Spleen (tissue), 11 donors: ENCODE data around the gene PRICKLE1. TPM values are rescaled to one million over a fixed set of nuclear protein-coding genes. Genes with fewer than 3 reads are reported as not detected.

Experiments used
- DNase-seq: peaks from one replicate; pipeline ENCODE4 v3.0.0-alpha.2; 2020
- H3K27ac ChIP-seq, 8 donors: fragments of 200-600 bp; sonication (generic) in 7 of 8; 1 replicate in 4 of 8; 2 replicates in 4 of 8; pipeline versions ENCODE4 v1.5.0 to v1.8.0; 2016 to 2021; ENCODE audit warnings: inconsistent platforms in 4 of 8, mild to moderate bottlenecking in 4 of 8, moderate library complexity in 1 of 8
- H3K27me3 ChIP-seq, 7 donors: fragments of 200-600 bp; sonication (generic) in 6 of 7; replicated peaks in 1 of 7; 1 replicate in 4 of 7; 2 replicates in 3 of 7; pipeline versions ENCODE4 v1.5.0 to v1.8.0; 2016 to 2021; ENCODE audit warnings: inconsistent platforms in 3 of 7, mild to moderate bottlenecking in 1 of 7
- H3K36me3 ChIP-seq, 6 donors: fragments of 200-600 bp; sonication (generic) in 5 of 6; 1 replicate in 4 of 6; 2 replicates in 2 of 6; pipeline versions ENCODE4 v1.5.0 to v1.8.0; 2016 to 2021; ENCODE audit warnings: inconsistent platforms in 2 of 6
- H3K4me1 ChIP-seq, 6 donors: fragments of 200-600 bp; sonication (generic) in 5 of 6; 1 replicate in 3 of 6; 2 replicates in 3 of 6; pipeline versions ENCODE4 v1.5.0 to v1.8.0; 2016 to 2021; ENCODE audit warnings: inconsistent platforms in 3 of 6
- H3K4me3 ChIP-seq, 8 donors: fragments of 200-600 bp; sonication (generic) in 7 of 8; 1 replicate in 4 of 8; 2 replicates in 4 of 8; pipeline versions ENCODE4 v1.5.0 to v1.8.0; 2016 to 2021; ENCODE audit warnings: inconsistent platforms in 4 of 8, mild to moderate bottlenecking in 4 of 8, moderate library complexity in 2 of 8
- H3K9me3 ChIP-seq, 8 donors: fragments of 200-600 bp; sonication (generic) in 7 of 8; 1 replicate in 4 of 8; 2 replicates in 4 of 8; pipeline versions ENCODE4 v1.5.0 to v1.8.0; 2016 to 2021; ENCODE audit warnings: inconsistent platforms in 4 of 8
- POLR2A ChIP-seq, 3 donors: fragments of 450-650 bp; IDR thresholded peaks; one replicate each; pipeline ENCODE4 v1.5.1; 2017; ENCODE audit warnings: antibody characterized with exemption in 3 of 3, mild to moderate bottlenecking in 1 of 3
- POLR2AphosphoS5 ChIP-seq, 3 donors: sonication (generic); formaldehyde crosslinking; IDR thresholded peaks; one replicate each; pipeline ENCODE4 v1.5.1; 2017; ENCODE audit warnings: antibody characterized with exemption in 3 of 3
- WGBS, 5 donors: extraction: QIAGEN DNeasy Blood & Tissue Kit in 3 of 5; methylation state at CpG; one replicate each; pipeline versions ENCODE4 v1.1.5 to v1.1.7; 2013 to 2018; 5-methylcytosine and 5-hydroxymethylcytosine counted together
- intact Hi-C: fragments of 100-400 bp; cut with DNase I; formaldehyde crosslinking; loops from one replicate; pipeline ENCODE4 v1.15.0; 2023; ENCODE audit warnings: low total_unique reads
- polyA plus RNA-seq, 3 donors: library from polyadenylated mRNA; stranded (reverse); fragments of 200-250 nt; gene quantifications; one replicate each; pipeline ENCODE4 v1.2.1, GENCODE V29; 2013
- total RNA-seq, 7 donors: library from RNA; depleted of rRNA in 3 of 7; stranded (reverse); fragments of >200 nt in 3 of 7; fragmentation: NEBNext Ultra II Directional in 4 of 7; extraction: Animal tissue kit (Norgen Biotek cat#: 25700) in 4 of 7; gene quantifications; one replicate each; pipeline versions ENCODE4 v1.1.0 to v1.2.1, GENCODE V29; 2016 to 2021
- TF ChIP-seq, protein P1 (sequence below), 11 experiments: fragments of 200-600 bp in 7 of 11; fragments of 450-650 bp in 4 of 11; sonication (generic) in 4 of 11; IDR thresholded peaks in 8 of 11; conservative IDR thresholded peaks in 3 of 11; 1 replicate in 7 of 11; 2 replicates in 4 of 11; pipeline versions ENCODE4 v1.4.0 to v1.8.0; 2016 to 2021; ENCODE audit warnings: antibody characterized with exemption in 11 of 11, inconsistent platforms in 4 of 11, mild to moderate bottlenecking in 1 of 11
- donor health status: healthy with polysubstance abuse.
- donor health status: DM: no; HTN: no; CAD: no; lungs with moderate emphysema.
- donor health status: DM: no; HTN: no; CAD: no.
- donor health status: Bipolar disorder and iron deficiency.
- donor health status: healthy.
- donor health status: DM: no; HTN: no; CAD: no.
- donor health status: DM: yes; HTN: yes; CAD: no.

The PRICKLE1 gene
- total and polyA plus RNA-seq, 10 donors, result 5.1 to 73.0 (median 29.3) TPM

DNA sequence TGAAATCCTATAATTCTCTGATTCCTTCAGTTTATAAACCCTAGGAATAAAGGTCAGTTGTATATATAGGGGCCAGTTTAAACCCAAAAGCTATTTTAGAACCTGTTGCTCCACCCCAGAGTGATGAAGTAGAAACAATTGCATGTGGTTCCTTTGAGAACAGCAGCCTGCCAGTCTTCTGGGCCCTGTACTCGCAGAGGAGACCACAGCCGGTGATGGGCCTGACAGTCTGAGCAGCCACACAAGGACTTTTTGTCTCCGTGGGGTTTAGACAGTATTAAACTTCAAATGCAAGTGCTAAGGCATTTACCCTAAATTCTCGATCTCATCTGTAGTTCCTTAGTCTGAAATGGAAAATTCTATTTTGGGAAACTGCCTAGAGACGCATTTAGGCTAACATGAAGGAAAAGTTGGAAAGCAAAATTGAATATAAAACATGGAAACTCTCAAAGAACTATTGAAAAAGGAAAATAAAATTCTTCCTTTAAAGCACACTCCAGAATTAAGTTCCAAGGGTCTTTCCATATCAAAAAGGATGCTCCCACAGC is 80.6 kb downstream of the PRICKLE1 start:
- H3K36me3 ChIP-seq, result no peaks in the 10 kb centered on the region
- peaks cover 0 to 5% (median 0%) of the 10 kb centered on the region in 6 donors for H3K4me1 ChIP-seq
- no peak overlapping the region for H3K4me3 ChIP-seq
- no peaks in the 10 kb centered on the region for H3K9me3 ChIP-seq
- TF ChIP-seq POLR2A (IDR thresholded peaks at IDR 0.05) (no peak), POLR2AphosphoS5 (IDR thresholded peaks at IDR 0.05) (no peak)
- TF ChIP-seq, protein P1, sequence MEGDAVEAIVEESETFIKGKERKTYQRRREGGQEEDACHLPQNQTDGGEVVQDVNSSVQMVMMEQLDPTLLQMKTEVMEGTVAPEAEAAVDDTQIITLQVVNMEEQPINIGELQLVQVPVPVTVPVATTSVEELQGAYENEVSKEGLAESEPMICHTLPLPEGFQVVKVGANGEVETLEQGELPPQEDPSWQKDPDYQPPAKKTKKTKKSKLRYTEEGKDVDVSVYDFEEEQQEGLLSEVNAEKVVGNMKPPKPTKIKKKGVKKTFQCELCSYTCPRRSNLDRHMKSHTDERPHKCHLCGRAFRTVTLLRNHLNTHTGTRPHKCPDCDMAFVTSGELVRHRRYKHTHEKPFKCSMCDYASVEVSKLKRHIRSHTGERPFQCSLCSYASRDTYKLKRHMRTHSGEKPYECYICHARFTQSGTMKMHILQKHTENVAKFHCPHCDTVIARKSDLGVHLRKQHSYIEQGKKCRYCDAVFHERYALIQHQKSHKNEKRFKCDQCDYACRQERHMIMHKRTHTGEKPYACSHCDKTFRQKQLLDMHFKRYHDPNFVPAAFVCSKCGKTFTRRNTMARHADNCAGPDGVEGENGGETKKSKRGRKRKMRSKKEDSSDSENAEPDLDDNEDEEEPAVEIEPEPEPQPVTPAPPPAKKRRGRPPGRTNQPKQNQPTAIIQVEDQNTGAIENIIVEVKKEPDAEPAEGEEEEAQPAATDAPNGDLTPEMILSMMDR (IDR thresholded peaks at IDR 0.05 in 8 of 11, conservative IDR thresholded peaks at IDR 0.05 in 3 of 11), result no peak
- 67 to 91% (median 84%) methylated on average over 5 of the region's 5 CpGs for WGBS, 5 donors
- intact Hi-C loops, result no loop called here
- H3K27ac ChIP-seq, result no peak overlapping the region
- H3K27me3 ChIP-seq, result no peaks in the 10 kb centered on the region
- no peak for DNase-seq

DNA sequence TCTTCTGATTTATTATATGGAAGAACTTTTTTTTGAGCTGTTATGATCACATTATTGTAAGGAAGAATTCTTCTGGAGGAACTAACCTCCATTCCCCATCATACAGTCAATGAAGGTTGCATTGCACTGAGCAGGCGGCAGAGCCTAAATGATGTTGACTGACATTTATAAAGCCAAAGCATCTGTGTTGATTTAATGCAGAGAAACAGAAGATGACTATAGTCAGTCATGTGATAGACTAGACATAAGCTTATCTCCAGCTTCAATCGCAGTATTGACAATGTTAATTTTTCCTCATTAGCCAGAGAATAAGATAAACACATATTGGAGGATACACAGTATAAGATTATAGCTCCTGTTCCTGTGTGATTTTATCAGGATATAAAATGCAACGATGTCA is 82.0 kb downstream of the PRICKLE1 start:
- H3K4me1 ChIP-seq, result peaks cover 0 to 5% (median 0%) of the 10 kb centered on the region in 6 donors
- DNase-seq, result no peak
- 61 to 93% (median 69%) methylated on average over 3 of the region's 3 CpGs for WGBS, 5 donors
- H3K27ac ChIP-seq, result no peak overlapping the region
- H3K36me3 ChIP-seq, result no peaks in the 10 kb centered on the region
- intact Hi-C loops, result no loop called here
- no peaks in the 10 kb centered on the region for H3K27me3 ChIP-seq
- H3K9me3 ChIP-seq, result no peaks in the 10 kb centered on the region
- no peak overlapping the region for H3K4me3 ChIP-seq
- TF ChIP-seq POLR2A (IDR thresholded peaks at IDR 0.05) (no peak), POLR2AphosphoS5 (IDR thresholded peaks at IDR 0.05) (no peak)
- TF ChIP-seq, protein P1 (IDR thresholded peaks at IDR 0.05 in 8 of 11, conservative IDR thresholded peaks at IDR 0.05 in 3 of 11), result no peak

DNA sequence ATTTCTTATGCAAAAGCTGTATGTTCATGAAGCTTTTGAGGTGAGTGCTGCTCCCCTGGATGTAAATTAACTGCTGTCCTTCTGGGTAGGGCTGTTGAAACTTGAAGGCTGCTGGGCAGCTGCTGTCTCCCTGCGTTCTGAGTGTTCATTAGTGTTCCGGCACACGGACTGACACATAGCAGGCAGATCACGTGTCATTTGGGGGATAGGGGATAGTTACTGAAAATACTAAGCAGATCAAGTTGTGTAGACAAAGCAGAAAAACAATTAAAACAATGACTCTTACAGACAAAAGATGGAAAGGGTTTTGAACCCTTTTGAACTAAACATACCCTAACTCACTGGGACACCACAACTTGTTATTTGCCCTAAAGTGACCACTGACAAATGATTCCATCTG is 82.5 kb downstream of the PRICKLE1 start:
- H3K36me3 ChIP-seq, result no peaks in the 10 kb centered on the region
- intact Hi-C loops, result no loop called here

DNA sequence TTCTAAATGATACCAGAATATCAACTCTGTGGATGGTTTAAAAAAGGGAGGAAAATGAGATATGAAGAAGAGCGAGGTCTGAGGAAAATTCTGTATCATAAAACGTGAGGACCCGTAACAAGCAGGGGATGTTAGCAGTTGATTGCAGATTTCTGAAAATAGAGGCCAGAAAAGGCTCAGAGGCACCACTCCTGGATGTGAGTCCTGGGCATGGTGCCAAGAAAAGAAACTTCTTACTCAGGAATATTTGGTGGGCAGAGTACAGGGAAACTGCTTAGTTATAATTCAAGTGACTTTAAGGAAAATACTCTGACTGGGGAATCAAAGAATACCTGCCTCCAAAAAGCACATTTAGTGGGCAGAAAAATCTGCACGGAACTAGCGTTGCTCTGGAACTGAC is 85.5 kb downstream of the PRICKLE1 start:
- Histone ChIP-seq H3K4me3 (no peak overlapping the region), H3K4me1 (peaks cover 0 to 5% (median 0%) of the 10 kb centered on the region in 6 donors), H3K36me3 (no peaks in the 10 kb centered on the region), H3K27me3 (no peaks in the 10 kb centered on the region), H3K9me3 (no peaks in the 10 kb centered on the region), H3K27ac (no peak overlapping the region)
- 59 to 78% (median 71%) methylated on average over 5 of the region's 5 CpGs for WGBS, 5 donors
- TF ChIP-seq POLR2A (IDR thresholded peaks at IDR 0.05) (no peak), POLR2AphosphoS5 (IDR thresholded peaks at IDR 0.05) (no peak)
- TF ChIP-seq, protein P1 (IDR thresholded peaks at IDR 0.05 in 8 of 11, conservative IDR thresholded peaks at IDR 0.05 in 3 of 11), result no peak
- intact Hi-C loops, result no loop called here
- no peak for DNase-seq

More for the DNA sequence above, 82.5 kb downstream of the PRICKLE1 start:
- Histone ChIP-seq H3K27ac (no peak overlapping the region), H3K4me3 (no peak overlapping the region), H3K4me1 (peaks cover 0 to 5% (median 0%) of the 10 kb centered on the region in 6 donors), H3K27me3 (no peaks in the 10 kb centered on the region), H3K9me3 (no peaks in the 10 kb centered on the region)
- WGBS, 5 donors, result 82 to 89% (median 87%) methylated on average over 4 of the region's 4 CpGs
- no peak for TF ChIP-seq POLR2A (IDR thresholded peaks at IDR 0.05)
- no peak for TF ChIP-seq POLR2AphosphoS5 (IDR thresholded peaks at IDR 0.05)
- TF ChIP-seq, protein P1 (IDR thresholded peaks at IDR 0.05 in 8 of 11, conservative IDR thresholded peaks at IDR 0.05 in 3 of 11), result no peak
- no peak for DNase-seq
